ENCODE data around the gene PRKG1.

PRKG1 gene

GRCh38 chr10:51487576-51487975 is 413.3 kb downstream of the PRKG1 start:
- no peak overlapping the region for H3K4me3 ChIP-seq (ENCODE audit: low read depth, low read length)
- TF ChIP-seq CTCF (IDR thresholded peaks at IDR 0.05; ENCODE audit: borderline replicate concordance, insufficient read depth, low read depth, low read length): no peak

- TF ChIP-seq CTCF (IDR thresholded peaks at IDR 0.05; ENCODE audit: borderline replicate concordance, insufficient read depth, low read depth, low read length): no peak
- H3K4me3 ChIP-seq (ENCODE audit: low read depth, low read length): no peak overlapping the region
These were observed 414.6 kb downstream of the PRKG1 start for GRCh38 chr10:51488766-51489408.

DNA sequence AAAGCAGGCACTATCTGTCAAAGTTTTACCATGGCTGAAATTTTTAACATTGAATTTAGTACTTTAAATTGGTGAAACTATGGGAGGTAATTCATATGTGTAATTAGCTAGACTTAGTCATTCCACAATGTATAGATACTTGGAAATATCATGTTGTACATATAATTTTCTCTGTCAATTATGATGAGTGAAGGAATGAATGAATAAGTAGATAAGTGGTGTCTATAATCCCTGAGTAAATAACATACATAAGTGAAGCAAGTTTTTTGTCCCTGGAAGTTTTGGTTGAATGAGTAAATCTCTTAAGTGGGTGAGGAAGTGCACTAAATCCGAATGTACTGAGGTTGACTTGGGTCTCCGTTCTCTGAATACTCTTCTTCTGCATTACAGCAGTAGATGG is 424.1 kb downstream of the PRKG1 start:
- TF ChIP-seq CTCF (IDR thresholded peaks at IDR 0.05; ENCODE audit: borderline replicate concordance, insufficient read depth, low read depth, low read length): no peak
- H3K4me3 ChIP-seq (ENCODE audit: low read depth, low read length): no peak overlapping the region

DNA sequence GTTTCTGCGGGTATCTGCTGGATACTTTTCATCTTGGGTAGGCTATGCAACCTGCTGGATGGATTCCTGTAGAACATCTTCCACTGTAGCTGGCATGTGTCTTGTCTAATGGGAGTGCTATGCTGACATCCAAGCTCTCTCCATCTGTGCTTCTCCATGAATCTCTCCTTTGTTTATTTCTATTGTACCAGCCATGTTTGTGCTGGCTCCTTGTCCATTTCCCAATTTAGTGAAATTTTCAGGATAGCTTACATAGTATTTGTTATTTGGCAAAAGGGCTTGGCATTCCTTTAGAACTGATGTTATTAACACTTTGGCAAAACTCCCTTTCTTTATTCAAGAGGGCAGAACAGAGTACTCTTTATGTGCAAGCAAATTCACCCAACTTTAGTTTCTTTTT is 427.1 kb downstream of the PRKG1 start:
- no peak for TF ChIP-seq CTCF (IDR thresholded peaks at IDR 0.05; ENCODE audit: borderline replicate concordance, insufficient read depth, low read depth, low read length)
- no peak overlapping the region for H3K4me3 ChIP-seq (ENCODE audit: low read depth, low read length)

DNA sequence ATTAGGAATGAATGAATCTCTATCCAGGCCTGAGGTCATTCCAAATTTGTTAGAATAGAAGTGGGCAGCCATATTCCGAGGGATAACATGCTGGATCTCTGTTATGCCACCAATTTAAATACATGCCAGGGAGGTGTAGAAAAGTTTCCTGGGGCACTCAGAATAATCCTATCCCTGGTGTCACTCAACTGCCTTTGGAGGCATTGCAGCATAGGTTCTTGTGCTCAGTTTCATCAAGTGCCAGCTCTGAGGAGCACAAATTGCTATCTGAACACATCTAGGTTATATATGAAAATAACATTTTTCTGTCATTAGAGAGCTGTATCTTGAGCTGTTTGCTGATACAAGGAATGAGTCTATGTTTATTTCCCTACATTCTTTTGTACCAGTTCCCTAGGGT is 427.8 kb downstream of the PRKG1 start:
- H3K4me3 ChIP-seq (ENCODE audit: low read depth, low read length): no peak overlapping the region
- TF ChIP-seq CTCF (IDR thresholded peaks at IDR 0.05; ENCODE audit: borderline replicate concordance, insufficient read depth, low read depth, low read length): no peak

GRCh38 chr10:51503378-51503777 is 429.1 kb downstream of the PRKG1 start:
- TF ChIP-seq CTCF (IDR thresholded peaks at IDR 0.05; ENCODE audit: borderline replicate concordance, insufficient read depth, low read depth, low read length): no peak
- no peak overlapping the region for H3K4me3 ChIP-seq (ENCODE audit: low read depth, low read length)

DNA sequence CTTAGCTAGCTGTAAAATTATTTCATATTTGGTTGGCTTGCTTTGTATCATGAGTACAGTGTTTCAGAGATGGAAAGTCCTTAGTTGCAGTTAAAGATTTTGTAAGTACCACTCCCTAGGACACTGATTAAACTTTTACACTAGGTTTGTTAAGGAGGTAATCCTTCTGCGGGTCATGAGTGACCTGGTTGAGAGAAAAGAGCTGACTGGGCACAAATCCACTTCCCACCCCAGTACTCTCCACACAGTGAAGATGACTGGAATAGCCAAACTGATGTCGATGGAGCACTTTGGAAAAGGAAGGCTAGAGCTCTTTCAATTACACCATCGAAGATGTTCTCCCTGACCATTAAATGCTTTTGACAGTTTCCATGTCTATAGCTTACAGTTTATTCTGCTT is 433.2 kb downstream of the PRKG1 start:
- no peak overlapping the region for H3K4me3 ChIP-seq (ENCODE audit: low read depth, low read length)
- no peak for TF ChIP-seq CTCF (IDR thresholded peaks at IDR 0.05; ENCODE audit: borderline replicate concordance, insufficient read depth, low read depth, low read length)
